Tibial artery (tissue), 4 donors: ENCODE measurements around the gene GNB3.

Experiments
- DNase-seq, 2 donors: peaks; one replicate each; pipeline ENCODE4 v3.0.0-alpha.2; 2019
- H3K27ac ChIP-seq, 2 donors: fragments of 200-600 bp; sonication (generic) in 1 of 2; 1 replicate in 1 of 2; 2 replicates in 1 of 2; pipeline ENCODE4 v1.5.1; 2018 to 2019; ENCODE audit warnings: mild to moderate bottlenecking in 1 of 2
- H3K27me3 ChIP-seq, 2 donors: fragments of 200-600 bp; sonication (generic) in 1 of 2; one replicate each; pipeline versions ENCODE4 v1.5.1 to v1.6.0; 2016 to 2019
- H3K36me3 ChIP-seq, 3 donors: fragments of 200-600 bp; sonication (generic) in 2 of 3; one replicate each; pipeline ENCODE4 v1.5.1; 2016 to 2019; ENCODE audit warnings: mild to moderate bottlenecking in 2 of 3
- H3K4me1 ChIP-seq, 4 donors: fragments of 200-600 bp; sonication (generic) in 2 of 4; 1 replicate in 3 of 4; 2 replicates in 1 of 4; pipeline ENCODE4 v1.5.1; 2016 to 2019
- H3K4me3 ChIP-seq, 2 donors: fragments of 200-600 bp; sonication (generic) in 1 of 2; 1 replicate in 1 of 2; 2 replicates in 1 of 2; pipeline ENCODE4 v1.5.1; 2018 to 2019; ENCODE audit warnings: mild to moderate bottlenecking in 2 of 2
- H3K9me3 ChIP-seq, 3 donors: fragments of 200-600 bp; sonication (generic) in 1 of 3; one replicate each; pipeline ENCODE4 v1.5.1; 2016 to 2019
- intact Hi-C: fragments of 100-400 bp; cut with DNase I; formaldehyde crosslinking; loops from one replicate; pipeline ENCODE4 v1.15.0; 2023; ENCODE audit warnings: low total_unique reads
- TF ChIP-seq, protein P1 (sequence below), 2 experiments: fragments of 200-600 bp in 1 of 2; fragments of 450-650 bp in 1 of 2; IDR thresholded peaks; one replicate each; pipeline ENCODE4 v1.5.1; 2017 to 2019; ENCODE audit warnings: antibody characterized with exemption in 2 of 2, mild to moderate bottlenecking in 1 of 2, moderate library complexity in 1 of 2

GNB3 gene

GRCh38 chr12:6827982-6828780 lies 12.5 kb upstream of the GNB3 start, which contains the start of gene P3H3:
Gene P3H3, plus strand, starts transcription at chr12:6828407. Its CDS starts 34 bp downstream, at chr12:6828441.
- intact Hi-C loops = loop anchor here (5.0 kb wide), 1 partner anchor 76 kb away; the partner anchor contains the start of gene MLF2
- no peak for DNase-seq
- Histone ChIP-seq H3K27me3 (peaks cover 0 to 19% of the 10 kb centered on the region in 2 donors), H3K4me1 (peaks cover 0 to 40% (median 32%) of the 10 kb centered on the region in 4 donors), H3K4me3 (peak within 1 kb of the TSS; percentile 64 to 89), H3K36me3 (peaks cover 0 to 32% (median 4%) of the 10 kb centered on the region in 3 donors), H3K9me3 (no peaks in the 10 kb centered on the region), H3K27ac (peak within 1 kb of the TSS; percentile 87 to 91)
- TF ChIP-seq, protein P1, sequence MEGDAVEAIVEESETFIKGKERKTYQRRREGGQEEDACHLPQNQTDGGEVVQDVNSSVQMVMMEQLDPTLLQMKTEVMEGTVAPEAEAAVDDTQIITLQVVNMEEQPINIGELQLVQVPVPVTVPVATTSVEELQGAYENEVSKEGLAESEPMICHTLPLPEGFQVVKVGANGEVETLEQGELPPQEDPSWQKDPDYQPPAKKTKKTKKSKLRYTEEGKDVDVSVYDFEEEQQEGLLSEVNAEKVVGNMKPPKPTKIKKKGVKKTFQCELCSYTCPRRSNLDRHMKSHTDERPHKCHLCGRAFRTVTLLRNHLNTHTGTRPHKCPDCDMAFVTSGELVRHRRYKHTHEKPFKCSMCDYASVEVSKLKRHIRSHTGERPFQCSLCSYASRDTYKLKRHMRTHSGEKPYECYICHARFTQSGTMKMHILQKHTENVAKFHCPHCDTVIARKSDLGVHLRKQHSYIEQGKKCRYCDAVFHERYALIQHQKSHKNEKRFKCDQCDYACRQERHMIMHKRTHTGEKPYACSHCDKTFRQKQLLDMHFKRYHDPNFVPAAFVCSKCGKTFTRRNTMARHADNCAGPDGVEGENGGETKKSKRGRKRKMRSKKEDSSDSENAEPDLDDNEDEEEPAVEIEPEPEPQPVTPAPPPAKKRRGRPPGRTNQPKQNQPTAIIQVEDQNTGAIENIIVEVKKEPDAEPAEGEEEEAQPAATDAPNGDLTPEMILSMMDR (IDR thresholded peaks at IDR 0.05) = no peak

- DNase-seq = peak in 1 of 2 donors; percentile 52
- H3K4me3 ChIP-seq = peak overlapping the region; percentile 64 to 89
- peaks cover 0 to 11% of the 10 kb centered on the region in 2 donors for H3K27me3 ChIP-seq
- TF ChIP-seq, protein P1 (IDR thresholded peaks at IDR 0.05) = no peak
- no peaks in the 10 kb centered on the region for H3K9me3 ChIP-seq
- intact Hi-C loops = loop anchor here (5.0 kb wide), 1 partner anchor 77 kb away; the partner anchor contains the start of gene MLF2
- H3K27ac ChIP-seq = peak overlapping the region; percentile 87 to 91
- H3K36me3 ChIP-seq = peaks cover 0 to 40% (median 12%) of the 10 kb centered on the region in 3 donors
- H3K4me1 ChIP-seq = peaks cover 0 to 40% (median 32%) of the 10 kb centered on the region in 4 donors
These were observed 11.8 kb upstream of the GNB3 start for GRCh38 chr12:6828781-6829535.

DNA sequence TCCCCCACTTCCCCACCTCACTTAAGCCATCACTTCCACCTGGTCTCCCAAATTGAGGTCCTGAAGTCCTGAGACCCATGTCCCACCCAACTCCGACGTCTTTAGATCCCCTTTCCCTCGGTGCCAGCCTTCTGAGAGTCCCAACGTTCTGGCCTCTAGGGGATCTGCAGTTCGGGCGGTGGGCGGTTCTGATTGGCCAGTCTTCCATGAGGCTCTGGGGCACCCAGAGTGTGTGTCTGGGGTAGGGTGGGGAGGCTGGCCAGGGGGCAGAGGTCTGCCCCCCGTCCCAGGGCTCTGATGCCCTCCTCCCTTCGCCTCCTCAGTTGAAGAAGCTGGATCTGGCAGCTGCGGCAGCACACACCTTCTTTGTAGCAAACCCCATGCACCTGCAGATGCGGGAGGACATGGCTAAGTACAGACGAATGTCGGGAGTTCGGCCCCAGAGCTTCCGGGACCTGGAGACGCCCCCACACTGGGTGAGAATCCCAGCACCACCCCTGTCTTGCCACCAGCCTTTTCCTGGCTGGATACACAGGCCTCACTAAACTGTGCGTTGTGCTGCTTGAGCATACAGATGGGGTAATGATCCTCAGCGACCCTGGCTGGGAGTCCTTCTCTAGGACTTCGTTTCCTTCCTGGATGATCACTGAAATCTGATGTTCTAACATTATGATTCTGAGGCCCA lies 11.0 kb upstream of the GNB3 start:
- peaks cover 0 to 40% (median 32%) of the 10 kb centered on the region in 4 donors for H3K4me1 ChIP-seq
- TF ChIP-seq, protein P1 (IDR thresholded peaks at IDR 0.05) = no peak
- H3K4me3 ChIP-seq = peak overlapping the region; percentile 64 to 89
- H3K36me3 ChIP-seq = peaks cover 0 to 47% (median 15%) of the 10 kb centered on the region in 3 donors
- H3K9me3 ChIP-seq = no peaks in the 10 kb centered on the region
- peaks cover 0 to 4% of the 10 kb centered on the region in 2 donors for H3K27me3 ChIP-seq
- H3K27ac ChIP-seq = peak overlapping the region; percentile 87 to 91
- intact Hi-C loops = loop anchor here (5.0 kb wide), 1 partner anchor 77 kb away; the partner anchor contains the start of gene MLF2
- DNase-seq = no peak

- Histone ChIP-seq H3K27ac (peak overlapping the region; percentile 87 to 91), H3K36me3 (peaks cover 0 to 49% (median 15%) of the 10 kb centered on the region in 3 donors), H3K9me3 (no peaks in the 10 kb centered on the region), H3K4me3 (no peak overlapping the region), H3K4me1 (peaks cover 0 to 34% (median 26%) of the 10 kb centered on the region in 4 donors), H3K27me3 (no peaks in the 10 kb centered on the region)
- intact Hi-C loops = no loop called here
- no peak for DNase-seq
- TF ChIP-seq, protein P1 (IDR thresholded peaks at IDR 0.05) = no peak
These were observed 10.3 kb upstream of the GNB3 start for GRCh38 chr12:6830286-6830890.

- H3K36me3 ChIP-seq = peaks cover 0 to 49% (median 15%) of the 10 kb centered on the region in 3 donors
- no peaks in the 10 kb centered on the region for H3K9me3 ChIP-seq
- H3K27ac ChIP-seq = no peak overlapping the region
- DNase-seq = no peak
- TF ChIP-seq, protein P1 (IDR thresholded peaks at IDR 0.05) = no peak
- H3K27me3 ChIP-seq = no peaks in the 10 kb centered on the region
- peaks cover 0 to 28% (median 22%) of the 10 kb centered on the region in 4 donors for H3K4me1 ChIP-seq
- intact Hi-C loops = no loop called here
- H3K4me3 ChIP-seq = no peak overlapping the region
These were observed 9.7 kb upstream of the GNB3 start for GRCh38 chr12:6830999-6831398.
